HG03039 (cell line): Measurements from ENCODE around the gene CHRNA4.

Experiments
- ATAC-seq: cut with Tn5 transposase; IDR thresholded peaks from one replicate; pipeline ENCODE4 v1.9.1; 2021; ENCODE audit warnings: mild to moderate bottlenecking, moderate library complexity; ENCODE audit not compliant: unreplicated experiment

CHRNA4 gene

DNA sequence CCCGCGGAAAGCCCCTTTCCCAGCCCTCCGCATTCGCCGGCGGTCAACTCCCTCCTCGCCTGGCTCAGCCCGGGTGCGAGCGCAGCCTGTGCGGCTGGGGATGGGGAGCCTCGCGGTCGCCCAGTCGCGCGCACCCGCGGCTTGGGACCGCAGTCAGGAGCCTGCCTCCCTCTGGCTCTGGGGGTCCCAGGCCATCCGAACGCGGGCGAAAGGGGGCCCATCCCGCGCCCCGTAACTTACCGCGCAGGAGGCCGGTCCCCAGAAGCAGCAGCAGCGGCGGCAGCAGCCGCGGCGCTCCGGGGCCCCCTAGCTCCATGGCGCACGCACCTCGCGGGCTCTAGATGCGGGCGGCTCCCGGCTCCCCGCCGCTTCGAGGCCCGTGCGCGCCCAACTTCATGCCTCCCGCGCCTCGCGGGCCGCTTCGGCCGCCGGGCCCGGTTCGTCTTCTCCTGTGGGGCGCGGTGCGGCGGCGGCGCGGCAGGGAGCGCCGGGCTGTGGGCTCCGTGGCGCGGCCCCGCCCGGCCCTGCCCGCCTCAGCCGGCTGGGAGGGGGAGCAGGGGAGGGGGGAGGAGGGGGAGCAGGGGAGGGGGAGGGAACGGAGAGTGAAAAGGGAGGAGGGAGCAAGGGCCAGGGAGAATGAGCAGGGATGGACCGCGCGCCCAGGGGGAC, at the start of gene CHRNA4:
Gene CHRNA4, minus strand, starts transcription at position 500 of the 669 bp plus-strand sequence. Its CDS starts 184 bp downstream, at position 316.
- no peak for ATAC-seq

DNA sequence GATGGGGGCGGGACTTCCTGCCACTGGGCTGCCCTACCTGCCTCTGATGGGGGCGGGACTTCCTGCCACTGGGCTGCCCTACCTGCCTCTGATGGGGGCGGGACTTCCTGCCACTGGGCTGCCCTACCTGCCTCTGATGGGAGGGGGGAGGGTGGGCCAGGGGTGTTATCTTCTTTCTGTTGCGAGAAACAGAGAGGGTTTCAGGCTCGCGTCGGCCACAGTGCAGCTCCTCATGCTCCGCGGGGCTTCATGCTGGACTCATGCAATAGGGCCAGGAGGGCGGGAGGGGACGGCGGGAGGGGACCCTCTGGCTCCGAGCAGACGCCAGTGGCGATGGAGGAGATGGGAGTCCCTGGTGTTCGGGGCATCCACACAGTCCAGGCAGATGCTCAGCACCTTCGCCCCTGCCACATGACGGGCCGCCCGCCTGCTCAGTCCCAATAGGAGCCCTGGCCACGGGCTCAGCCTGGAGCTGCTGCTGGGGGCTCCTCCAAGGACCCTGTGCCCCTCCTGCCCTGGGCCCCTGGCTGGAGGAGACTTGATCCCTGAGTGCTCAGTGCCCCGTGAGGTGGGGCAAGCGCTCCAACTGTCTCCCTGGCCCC, 48.8 kb upstream of the CHRNA4 start:
- ATAC-seq = no peak

DNA sequence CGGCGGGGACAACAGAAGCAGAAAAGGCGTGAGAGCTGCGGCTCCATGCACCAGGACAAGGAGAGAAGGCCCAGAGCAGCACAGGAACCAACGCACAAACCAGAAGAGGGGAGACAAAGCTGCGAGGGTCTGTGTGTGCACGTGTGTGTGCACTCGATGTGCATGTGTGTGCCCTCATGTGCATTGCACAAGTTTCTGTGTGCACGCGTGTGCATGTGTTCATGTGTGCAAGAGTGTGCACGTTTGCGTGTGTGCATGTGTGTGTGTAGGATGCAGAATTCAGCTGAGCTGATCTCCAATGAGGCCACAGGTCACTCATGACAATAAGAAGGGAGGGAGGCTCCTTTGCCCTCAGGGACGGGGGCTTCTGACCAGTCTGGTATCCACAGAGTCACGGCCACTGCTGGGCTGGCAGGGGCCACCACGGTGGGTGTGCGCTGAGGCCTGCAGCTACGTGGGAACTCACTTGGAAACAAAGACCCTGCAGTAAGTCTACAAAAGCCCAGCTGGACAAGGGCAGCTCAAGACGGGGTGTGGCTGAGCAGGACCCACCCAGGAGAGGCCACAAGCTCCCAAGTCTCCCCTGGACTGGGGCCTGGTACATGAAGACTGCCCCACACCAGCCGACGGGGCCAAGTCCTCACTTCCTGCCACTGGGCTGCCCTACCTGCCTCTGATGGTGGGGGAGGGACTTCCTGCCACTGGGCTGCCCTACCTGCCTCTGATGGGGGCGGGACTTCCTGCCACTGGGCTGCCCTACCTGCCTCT, 48.1 kb upstream of the CHRNA4 start:
- no peak for ATAC-seq

DNA sequence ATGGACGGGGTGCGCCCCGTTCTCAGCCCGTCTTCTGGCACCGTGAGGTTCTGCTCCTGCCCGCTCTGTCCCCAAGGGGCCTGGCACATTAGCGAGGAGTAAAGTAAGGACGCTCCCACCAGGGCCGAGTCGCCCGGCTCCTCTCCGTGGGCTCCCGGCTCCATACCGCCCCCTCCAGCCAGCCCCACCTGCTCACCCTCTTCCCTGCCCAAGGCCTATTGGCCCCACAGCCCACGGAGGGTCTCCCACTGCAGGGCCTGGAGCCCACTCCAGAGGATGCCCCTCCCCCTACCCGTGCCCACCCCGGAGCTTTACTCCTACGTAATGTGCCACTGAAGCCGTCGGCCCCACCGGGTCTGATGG, 47.5 kb upstream of the CHRNA4 start:
- ATAC-seq = no peak

DNA sequence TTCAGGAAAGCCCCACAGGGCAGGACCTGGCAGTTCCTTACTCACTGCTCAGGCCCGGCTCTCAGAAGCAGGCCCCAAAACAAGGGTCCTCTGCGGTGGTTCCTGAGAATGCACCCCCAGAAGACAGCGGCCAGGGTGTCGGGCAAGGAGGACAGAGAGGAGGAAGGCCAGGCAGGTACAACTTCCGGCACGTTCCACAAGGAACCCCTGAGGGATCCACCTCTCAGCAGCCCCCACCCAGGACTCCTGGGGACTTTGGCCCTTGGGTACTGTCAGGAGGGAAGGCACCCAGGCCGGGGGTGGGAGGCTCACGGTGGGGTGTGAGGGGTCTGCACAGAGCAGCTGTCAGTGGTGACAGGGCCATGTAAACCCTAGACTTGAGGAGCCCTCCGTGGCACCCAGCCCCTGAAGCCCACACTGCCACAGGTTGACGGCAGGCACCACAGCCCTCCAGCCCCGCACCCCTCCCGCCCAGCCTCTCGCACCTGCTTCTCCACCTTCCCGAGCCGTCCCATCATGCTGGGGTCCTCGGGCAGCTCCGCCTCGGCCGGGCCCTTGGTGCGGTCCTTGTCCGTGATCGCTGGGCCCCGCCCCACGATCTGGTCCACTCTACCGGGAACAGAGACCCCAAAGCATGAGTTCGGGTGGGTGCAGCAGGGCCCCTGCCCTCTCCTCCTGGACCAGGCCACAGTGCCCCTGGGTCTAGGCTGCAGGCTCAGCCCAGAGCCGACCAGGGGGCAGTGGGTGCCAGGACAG, 47.0 kb upstream of the CHRNA4 start:
- no peak for ATAC-seq

DNA sequence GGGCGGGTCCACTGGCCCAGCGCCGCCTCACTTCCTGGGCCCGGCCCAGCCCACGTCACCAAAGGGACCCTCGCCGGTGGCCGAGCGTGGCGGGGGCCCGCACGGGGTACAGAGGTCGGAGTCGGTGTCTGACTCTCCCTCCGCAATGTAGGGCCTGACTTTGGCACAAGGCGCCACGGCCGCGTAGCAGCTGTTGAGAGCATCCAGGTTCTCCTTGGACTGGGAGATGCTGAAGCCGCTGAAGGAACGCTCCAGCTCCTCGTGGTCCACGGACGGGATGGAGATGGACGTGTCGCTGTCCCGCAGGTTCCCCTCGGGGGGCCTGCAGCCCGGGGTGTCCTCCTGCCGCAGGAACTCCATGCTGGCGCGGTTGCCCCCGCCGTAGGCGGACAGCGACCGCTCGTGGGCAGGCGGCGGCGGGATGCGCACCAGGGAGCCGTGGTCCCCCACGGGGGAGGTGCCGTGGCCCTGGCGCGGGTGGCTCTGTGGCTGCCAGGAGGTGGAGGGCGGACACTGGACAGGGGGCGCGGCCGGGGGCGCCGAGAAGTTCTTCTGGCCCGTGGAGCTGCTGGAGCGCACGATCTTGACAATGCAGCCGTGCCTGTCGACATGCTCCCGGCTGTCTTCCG, 45.6 kb upstream of the CHRNA4 start:
- no peak for ATAC-seq

DNA sequence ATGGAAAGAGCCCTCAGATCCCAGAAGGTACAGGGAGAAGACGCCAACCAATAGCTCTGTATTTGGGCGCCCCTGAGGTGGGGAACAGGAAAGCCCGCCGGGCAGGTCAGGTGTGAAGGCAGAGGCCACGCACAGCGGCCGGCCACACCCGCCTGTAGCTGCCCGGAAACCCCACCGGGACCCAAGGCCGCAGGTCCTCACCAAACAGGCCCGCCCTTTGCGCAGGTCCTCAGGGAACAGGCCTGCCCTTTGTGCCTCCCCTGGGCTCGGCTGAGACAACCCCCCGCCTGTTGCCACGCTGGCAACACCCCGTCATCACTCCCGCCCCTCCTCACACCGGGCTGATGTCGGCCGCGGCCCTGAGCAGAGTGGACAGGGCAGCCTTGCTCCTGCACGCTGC, 44.9 kb upstream of the CHRNA4 start:
- no peak for ATAC-seq

DNA sequence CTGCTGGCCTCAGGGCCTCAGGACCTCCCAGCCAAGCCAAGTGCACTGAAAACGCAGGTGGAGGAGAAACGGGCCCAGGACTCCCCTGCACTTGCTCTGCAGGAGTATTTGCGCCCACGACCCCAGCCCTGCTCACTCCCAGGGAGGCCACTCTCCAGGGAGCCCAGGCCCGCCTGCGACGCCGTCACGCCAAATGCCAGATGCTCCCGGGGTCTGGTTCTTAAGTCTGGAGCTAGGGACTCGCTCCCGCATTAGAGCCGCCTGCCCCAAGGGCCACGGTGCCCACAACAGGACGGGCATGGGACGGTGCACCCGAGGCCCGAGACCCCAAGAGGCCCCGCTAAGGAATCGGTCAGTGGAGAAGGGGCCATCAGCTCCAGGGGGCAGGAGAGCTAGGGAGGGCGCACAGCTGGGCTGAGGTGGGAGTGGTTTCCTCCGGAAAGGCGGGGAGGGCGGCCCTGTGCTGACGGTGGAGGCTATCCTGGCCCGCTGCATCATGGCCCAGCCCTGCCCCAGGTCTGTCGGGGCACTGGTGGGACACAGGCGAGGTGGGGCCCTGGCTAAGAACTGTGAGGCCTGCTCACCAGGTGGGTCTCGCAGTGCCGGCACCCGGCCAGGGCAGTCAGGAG, 44.1 kb upstream of the CHRNA4 start:
- ATAC-seq = no peak

DNA sequence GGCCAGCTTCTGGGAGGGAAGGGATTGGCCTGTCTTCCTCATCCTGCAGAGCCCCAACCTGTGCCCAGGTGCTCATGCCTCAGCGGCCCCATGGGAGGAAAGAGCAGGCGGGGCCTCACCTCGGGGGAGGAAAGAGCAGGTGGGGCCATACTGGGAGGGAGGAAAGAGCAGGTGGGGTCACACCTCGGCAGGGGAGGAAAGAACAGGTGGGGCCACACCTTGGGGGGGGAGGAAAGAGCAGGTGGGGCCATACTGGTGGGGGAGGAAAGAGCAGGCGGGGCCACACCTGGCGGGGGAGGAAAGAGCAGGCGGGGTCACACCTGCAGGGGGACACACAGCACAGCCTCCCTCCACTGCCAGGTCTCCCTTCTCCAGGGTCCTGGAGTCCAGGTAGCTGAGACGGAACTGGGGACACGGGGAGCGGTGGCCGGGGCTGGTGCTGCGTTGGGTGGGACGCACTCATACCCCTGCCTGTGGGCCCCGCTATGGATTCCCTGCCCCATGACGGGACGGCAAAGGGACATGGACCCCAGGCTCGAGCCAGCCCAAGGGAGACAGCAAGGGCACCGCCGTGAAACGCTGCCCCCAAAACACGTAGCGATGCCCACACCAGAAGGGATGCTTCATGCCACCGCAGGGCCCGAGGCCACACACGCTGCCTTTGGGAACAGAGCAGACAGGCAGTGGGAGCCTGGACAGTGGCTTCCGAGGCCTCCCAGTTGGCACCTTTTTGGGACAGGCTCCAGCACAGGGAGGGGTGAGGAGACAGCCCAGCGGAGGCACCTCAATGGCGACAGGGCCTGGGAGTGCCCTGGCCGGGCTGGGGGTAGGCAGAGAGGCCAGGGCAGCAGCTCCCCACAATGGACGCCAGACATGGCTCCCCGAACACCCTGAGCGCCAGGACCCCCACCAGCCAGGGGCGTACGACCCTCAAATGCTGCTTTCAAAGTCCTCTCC, 43.3 kb upstream of the CHRNA4 start:
- ATAC-seq = no peak

DNA sequence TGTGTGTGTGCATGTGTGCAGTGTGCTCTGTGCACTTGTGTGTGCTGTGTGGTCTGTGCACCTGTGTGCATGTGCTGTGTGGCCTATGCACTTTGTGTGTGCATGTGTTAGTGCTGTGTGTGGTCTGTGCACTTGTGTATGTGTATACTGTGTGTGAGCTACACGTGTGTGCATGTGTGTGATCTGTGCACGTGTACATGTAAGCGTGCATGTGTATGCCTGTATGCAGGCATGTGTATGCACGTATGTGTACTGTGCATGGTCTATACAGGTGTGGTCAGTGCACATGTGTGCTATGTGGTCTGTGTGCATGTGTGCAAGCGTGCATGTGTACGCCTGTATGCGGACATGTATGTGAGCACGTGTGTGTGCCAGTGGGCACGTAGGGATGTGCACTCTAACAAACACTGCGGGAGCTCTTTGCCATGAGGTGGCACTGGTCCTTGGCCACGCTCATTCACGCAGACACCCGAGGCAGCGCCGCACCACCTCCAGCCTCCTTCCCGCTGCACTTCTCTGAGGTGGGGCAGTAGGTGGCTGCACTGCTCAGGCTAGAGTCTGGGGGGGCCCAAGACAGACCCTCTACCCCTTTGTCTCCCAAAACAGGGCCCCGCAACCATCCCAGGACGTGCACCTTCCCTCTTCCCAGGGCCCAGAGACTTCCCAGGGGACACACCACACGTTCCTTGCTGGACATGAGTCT, 42.4 kb upstream of the CHRNA4 start:
- ATAC-seq = no peak

DNA sequence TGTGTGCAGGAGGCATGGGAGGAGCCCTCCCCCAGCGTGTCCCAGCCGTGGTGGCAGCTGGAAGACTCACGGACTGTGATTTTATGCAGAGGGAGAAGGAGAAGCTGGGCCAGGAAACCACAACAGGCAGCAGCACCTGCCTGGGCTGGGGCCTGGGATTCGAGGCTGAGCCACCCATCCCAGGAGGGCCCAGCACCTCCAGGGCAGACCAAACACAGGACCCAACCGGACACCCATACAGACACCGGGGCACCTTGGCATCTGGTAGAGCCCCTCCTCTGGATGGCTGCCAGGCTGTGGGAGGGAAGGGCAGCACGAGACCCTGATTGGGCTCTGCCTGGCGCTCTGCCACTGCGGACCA, 41.7 kb upstream of the CHRNA4 start:
- ATAC-seq = no peak

DNA sequence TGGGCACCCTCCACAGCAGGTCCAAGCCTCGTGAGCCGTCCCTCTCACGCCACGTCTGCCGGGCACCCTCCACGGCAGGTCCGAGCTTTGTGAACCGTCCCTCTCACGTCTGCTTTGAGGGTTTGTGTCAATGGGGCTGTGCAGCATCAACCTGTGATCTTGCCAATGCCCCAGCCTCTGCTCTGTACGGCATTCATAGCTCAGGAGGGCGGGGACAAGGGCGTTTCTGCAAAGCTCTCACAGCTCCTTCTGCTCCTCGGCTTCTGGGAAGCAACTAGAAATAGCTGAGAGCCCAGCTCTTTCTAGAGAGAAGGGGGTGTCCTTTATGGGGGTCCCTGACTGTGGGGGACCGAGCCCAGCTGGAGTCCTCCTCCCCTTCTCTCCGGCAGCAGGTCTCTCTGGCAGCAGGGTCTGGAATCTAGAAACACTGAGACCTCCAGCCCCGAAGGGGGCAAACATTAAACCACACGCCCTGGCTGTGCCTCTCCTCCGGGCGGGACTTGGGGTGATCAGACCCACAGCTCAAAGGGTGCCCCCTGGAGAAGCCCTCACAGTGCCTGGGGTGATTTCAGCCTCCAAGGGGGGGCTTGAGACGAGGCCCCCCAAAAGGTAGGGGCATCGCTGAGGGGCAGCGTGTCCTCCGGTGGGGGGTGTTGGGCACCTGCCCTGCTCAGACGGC, 41.2 kb upstream of the CHRNA4 start:
- no peak for ATAC-seq

DNA sequence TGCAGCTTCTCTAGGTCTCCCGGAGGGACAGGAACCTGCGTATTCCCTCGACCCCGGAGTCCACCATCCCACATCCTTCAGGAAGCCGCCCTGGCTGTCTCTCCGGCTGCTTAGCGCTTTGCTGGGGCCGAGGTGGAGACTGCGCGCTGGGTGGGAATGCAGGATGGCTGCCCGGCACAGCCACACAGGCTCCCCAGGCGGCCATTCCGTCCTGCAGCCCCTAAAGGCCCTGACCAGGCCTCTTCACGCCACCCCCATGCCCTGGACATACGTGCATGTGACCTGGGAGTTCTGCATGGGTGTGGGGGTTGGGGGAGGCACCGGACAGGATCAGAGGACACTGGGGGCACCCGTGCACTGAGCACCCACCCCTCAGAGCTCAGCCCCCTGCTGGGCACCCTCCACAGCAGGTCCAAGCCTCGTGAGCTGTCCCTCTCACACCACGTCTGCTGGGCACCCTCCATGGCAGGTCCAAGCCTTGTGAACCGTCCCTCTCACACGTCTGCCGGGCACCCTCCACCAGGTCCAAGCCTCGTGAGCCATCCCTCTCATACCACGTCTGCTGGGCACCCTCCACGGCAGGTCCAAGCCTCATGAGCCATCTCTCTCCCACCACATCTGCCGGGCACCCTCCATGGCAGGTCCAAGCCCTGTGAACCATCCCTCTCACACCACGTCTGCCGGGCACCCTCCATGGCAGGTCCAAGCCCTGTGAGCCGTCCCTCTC, 40.4 kb upstream of the CHRNA4 start:
- no peak for ATAC-seq

DNA sequence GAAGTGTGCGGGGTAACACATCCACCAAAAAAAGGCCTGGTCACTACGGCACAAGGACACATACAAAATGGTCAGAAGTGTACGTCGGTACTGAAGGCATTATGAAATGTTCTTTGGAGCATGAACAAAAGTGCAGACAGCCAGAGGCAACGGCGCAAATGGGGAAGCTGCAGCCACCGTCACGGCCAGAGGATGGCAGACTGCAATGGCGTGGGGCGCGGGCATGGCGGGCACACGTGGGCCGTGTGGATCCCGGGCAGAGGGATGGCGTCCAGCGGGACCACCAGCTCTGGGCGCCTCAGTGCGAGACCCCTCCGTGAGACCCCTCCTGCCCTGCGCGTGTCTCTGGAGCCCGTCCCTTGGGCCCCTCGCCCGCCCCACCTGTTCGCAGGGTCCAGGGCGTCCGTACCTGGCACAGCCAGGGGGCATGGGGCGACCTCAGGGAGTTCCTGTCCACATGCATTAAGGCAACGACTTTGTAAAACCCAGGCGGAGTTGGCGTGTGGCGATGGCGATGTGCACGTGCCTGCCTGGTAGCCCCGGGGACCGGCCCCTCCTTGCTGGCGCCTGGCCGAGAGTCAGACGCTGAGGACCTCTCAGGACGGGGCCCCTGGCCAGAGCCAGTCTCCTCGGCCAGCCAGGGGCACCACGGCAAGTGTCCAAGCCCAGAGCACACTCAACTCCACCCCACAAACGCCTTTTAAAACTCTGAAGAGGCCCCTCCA, 39.5 kb upstream of the CHRNA4 start:
- ATAC-seq = no peak

DNA sequence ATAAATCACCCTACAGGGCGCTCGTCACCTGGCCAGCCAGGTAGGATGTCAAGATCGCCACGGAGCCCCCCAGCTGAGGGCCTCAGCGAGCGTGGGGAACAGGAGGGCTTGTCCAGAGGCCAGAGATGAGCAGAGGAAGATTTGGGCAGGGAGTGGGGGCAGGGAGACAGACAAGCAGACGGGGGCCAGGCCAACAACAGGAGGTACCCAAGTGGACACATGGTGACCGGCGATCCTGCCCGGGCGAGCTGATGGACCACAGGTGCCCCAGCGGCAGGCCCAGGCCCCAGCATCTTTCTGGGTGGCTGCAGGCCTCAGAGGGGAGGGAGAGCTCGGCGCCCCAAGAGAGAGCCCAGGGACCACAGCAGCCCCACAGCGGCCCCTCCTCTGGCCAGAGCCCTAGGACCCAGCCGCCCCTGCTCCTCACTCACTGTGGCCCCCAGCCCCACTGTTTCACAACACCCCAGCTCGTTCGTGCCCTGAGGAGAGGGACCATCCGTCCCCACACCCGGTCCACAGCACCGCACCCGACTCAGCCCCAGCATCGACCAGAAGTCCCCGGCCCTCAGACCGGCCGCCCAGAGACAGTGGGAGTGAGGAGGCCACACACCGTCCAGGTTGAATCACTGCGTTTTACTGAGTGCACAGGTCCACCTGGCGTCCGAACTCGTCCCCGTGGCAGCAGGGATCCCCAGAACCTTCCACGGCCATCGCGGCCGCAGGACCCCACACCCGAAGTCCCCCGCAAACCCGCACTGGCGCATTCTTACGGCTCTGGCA, 38.6 kb upstream of the CHRNA4 start:
- ATAC-seq = no peak
